ENCODE measurements around the gene TMEM108.
"Not testable (repeated sequence)": the region's sequence is repeated elsewhere in the genome, so short reads cannot be mapped to it uniquely, and the experiment has no call there.

DNA sequence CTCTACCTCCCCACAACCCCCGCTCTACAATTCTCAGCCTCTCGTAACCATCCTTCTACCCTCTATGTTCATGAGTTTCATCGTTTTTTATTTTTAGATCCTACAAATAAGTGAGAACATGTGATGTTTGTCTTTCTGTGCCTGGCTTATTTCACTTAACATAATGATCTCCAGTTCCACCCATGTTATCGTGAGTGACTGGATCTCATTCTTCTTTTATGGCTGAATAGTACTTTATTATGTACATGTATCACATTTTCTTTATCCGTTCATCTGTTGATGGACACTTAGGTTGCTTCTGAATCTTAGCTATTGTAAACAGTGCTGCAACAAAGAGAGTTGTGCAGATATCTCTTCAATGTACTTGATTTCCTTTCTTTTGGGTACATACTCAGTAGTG lies 22.6 kb upstream of the TMEM108 start:
- not testable (repeated sequence) for TF ChIP-seq CTCF, POLR2A (IDR thresholded peaks at IDR 0.05)

Data from lower leg skin (tissue), 3 donors.